GM18499 (cell line): ENCODE results near the gene CCR9.

ENCODE experiments used
- ATAC-seq: cut with Tn5 transposase; IDR thresholded peaks from one replicate; pipeline ENCODE4 v1.9.1; 2021; ENCODE audit warnings: moderate number of reproducible peaks; ENCODE audit not compliant: insufficient read depth, unreplicated experiment

The CCR9 gene

DNA sequence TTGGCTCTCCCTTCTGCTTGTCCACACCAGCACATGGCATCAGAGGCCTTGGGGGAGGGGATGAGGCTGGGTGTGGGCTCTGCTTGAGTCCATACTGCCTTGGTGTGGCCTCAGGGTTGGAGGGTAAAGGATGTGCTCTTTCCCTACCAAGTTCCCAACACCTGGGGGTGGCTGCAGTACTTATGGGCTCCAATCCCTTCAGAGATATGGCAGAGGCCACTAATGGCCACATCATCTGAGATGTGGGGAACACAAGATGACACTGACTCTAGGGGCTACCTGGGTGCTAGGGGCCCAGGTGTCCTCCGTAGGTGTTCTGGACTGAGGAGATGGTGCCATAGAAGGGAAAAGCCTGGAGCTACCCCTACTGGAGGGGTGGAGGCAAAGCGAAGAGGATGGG is 63.8 kb downstream of the CCR9 start:
- ATAC-seq, result no peak

DNA sequence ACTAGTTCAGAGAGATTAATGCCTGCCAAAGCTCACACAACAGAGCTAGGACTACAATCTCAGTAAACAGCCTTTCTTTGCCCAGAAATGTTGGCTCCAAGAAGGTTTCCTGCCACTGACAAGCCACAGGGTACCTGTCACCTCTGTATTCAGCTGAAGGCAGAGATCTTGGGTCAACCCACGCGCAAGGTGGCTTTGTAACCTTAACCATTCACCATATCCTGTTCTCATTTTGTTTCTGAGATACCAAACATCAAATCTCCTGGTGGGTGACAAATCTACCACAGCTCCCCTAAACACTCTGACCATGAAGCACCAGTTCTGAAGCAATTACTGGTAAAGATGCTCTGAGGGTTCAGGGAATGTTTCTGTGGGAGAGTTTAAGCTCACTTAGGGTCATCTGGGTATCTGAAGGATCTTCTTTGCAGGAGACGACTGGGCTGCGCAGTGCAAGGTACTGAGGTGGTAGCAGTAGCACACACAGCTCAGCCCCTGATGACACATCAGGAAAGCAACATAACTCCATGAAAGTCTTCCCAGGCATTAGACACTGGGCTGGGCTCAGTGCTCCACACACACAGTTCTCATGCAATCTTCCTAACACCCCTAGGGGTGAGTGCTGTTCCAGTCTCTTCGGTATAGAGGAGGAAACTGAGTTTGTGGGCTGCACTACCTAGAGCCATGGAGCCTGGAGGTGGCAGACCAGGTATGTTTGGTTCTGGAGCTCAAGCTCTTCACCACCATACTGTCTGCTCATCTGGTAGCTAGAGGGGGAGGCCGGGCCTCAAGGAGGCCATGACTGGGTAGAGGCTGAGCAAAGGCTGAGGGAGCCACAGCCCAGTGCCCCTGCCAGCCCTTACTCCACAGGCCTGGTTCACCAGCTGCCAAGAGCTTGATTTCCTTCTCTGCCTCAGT is 64.6 kb downstream of the CCR9 start:
- no peak for ATAC-seq

DNA sequence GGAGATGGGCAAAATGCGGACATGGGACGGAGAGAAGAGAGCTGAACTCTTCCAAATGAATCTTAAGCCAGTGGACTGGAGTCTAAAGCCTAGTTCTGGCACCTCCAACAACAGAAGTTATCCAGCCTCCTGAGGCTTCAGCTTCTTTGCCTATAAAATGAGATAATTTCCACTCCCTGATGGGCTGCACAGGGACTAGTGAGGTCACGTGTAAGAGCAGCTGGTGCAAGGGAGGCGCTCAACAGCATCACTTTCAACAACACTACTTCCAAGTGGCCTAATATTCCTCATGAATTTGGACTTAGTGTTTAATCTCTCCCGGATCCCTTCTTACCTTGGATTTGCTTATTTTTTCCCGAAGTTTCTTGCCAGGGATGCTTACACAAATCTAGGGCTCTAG is 65.6 kb downstream of the CCR9 start:
- ATAC-seq, result no peak

DNA sequence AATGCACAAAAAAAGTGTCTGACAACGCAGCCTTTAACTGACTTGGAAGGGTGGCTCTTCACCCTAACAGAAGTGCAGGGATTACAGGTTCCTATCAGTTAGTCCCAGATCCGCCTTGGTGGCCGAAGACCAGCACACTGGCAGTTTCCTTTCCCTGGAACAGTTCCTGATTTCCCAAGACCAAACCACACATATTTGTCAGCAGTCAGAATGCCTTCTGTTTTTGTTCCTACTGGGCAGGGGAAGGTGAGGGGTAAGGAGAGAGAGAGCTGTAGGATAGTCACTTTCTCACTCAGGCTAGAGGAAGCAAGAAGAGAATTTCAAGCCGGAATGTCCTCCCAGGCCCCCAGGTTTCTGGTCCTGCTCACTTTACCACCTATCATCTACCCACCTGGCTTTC is 66.1 kb downstream of the CCR9 start:
- ATAC-seq, result no peak
